Spleen (tissue), 11 donors: Measurements from ENCODE around the gene A4GALT. TPM values are rescaled to one million over a fixed set of nuclear protein-coding genes. Genes with fewer than 3 reads are reported as not detected.
"Not testable (repeated sequence)": the region's sequence is repeated elsewhere in the genome, so short reads cannot be mapped to it uniquely, and the experiment has no call there.

Experiments
- DNase-seq: peaks from one replicate; pipeline ENCODE4 v3.0.0-alpha.2; 2020
- H3K27ac ChIP-seq, 8 donors: fragments of 200-600 bp; sonication (generic) in 7 of 8; 1 replicate in 4 of 8; 2 replicates in 4 of 8; pipeline versions ENCODE4 v1.5.0 to v1.8.0; 2016 to 2021; ENCODE audit warnings: inconsistent platforms in 4 of 8, mild to moderate bottlenecking in 4 of 8, moderate library complexity in 1 of 8
- H3K27me3 ChIP-seq, 7 donors: fragments of 200-600 bp; sonication (generic) in 6 of 7; replicated peaks in 1 of 7; 1 replicate in 4 of 7; 2 replicates in 3 of 7; pipeline versions ENCODE4 v1.5.0 to v1.8.0; 2016 to 2021; ENCODE audit warnings: inconsistent platforms in 3 of 7, mild to moderate bottlenecking in 1 of 7
- H3K36me3 ChIP-seq, 6 donors: fragments of 200-600 bp; sonication (generic) in 5 of 6; 1 replicate in 4 of 6; 2 replicates in 2 of 6; pipeline versions ENCODE4 v1.5.0 to v1.8.0; 2016 to 2021; ENCODE audit warnings: inconsistent platforms in 2 of 6
- H3K4me1 ChIP-seq, 6 donors: fragments of 200-600 bp; sonication (generic) in 5 of 6; 1 replicate in 3 of 6; 2 replicates in 3 of 6; pipeline versions ENCODE4 v1.5.0 to v1.8.0; 2016 to 2021; ENCODE audit warnings: inconsistent platforms in 3 of 6
- H3K4me3 ChIP-seq, 8 donors: fragments of 200-600 bp; sonication (generic) in 7 of 8; 1 replicate in 4 of 8; 2 replicates in 4 of 8; pipeline versions ENCODE4 v1.5.0 to v1.8.0; 2016 to 2021; ENCODE audit warnings: inconsistent platforms in 4 of 8, mild to moderate bottlenecking in 4 of 8, moderate library complexity in 2 of 8
- H3K9me3 ChIP-seq, 8 donors: fragments of 200-600 bp; sonication (generic) in 7 of 8; 1 replicate in 4 of 8; 2 replicates in 4 of 8; pipeline versions ENCODE4 v1.5.0 to v1.8.0; 2016 to 2021; ENCODE audit warnings: inconsistent platforms in 4 of 8
- CTCF ChIP-seq, 11 experiments: fragments of 200-600 bp in 7 of 11; fragments of 450-650 bp in 4 of 11; sonication (generic) in 4 of 11; IDR thresholded peaks in 8 of 11; conservative IDR thresholded peaks in 3 of 11; 1 replicate in 7 of 11; 2 replicates in 4 of 11; pipeline versions ENCODE4 v1.4.0 to v1.8.0; 2016 to 2021; ENCODE audit warnings: antibody characterized with exemption in 11 of 11, inconsistent platforms in 4 of 11, mild to moderate bottlenecking in 1 of 11
- POLR2A ChIP-seq, 3 donors: fragments of 450-650 bp; IDR thresholded peaks; one replicate each; pipeline ENCODE4 v1.5.1; 2017; ENCODE audit warnings: antibody characterized with exemption in 3 of 3, mild to moderate bottlenecking in 1 of 3
- POLR2AphosphoS5 ChIP-seq, 3 donors: sonication (generic); formaldehyde crosslinking; IDR thresholded peaks; one replicate each; pipeline ENCODE4 v1.5.1; 2017; ENCODE audit warnings: antibody characterized with exemption in 3 of 3
- WGBS, 5 donors: extraction: QIAGEN DNeasy Blood & Tissue Kit in 3 of 5; methylation state at CpG; one replicate each; pipeline versions ENCODE4 v1.1.5 to v1.1.7; 2013 to 2018; 5-methylcytosine and 5-hydroxymethylcytosine counted together
- intact Hi-C: fragments of 100-400 bp; cut with DNase I; formaldehyde crosslinking; loops from one replicate; pipeline ENCODE4 v1.15.0; 2023; ENCODE audit warnings: low total_unique reads
- polyA plus RNA-seq, 3 donors: library from polyadenylated mRNA; stranded (reverse); fragments of 200-250 nt; gene quantifications; one replicate each; pipeline ENCODE4 v1.2.1, GENCODE V29; 2013
- total RNA-seq, 7 donors: library from RNA; depleted of rRNA in 3 of 7; stranded (reverse); fragments of >200 nt in 3 of 7; fragmentation: NEBNext Ultra II Directional in 4 of 7; extraction: Animal tissue kit (Norgen Biotek cat#: 25700) in 4 of 7; gene quantifications; one replicate each; pipeline versions ENCODE4 v1.1.0 to v1.2.1, GENCODE V29; 2016 to 2021
- donor health status: healthy with polysubstance abuse.
- donor health status: DM: no; HTN: no; CAD: no; lungs with moderate emphysema.
- donor health status: DM: no; HTN: no; CAD: no.
- donor health status: Bipolar disorder and iron deficiency.
- donor health status: healthy.
- donor health status: DM: no; HTN: no; CAD: no.
- donor health status: DM: yes; HTN: yes; CAD: no.

Gene A4GALT
- total and polyA plus RNA-seq, 10 donors = 7.3 to 45.2 (median 20.8) TPM

GRCh38 chr22:42752912-42753311, 32.2 kb upstream of the A4GALT start:
- intact Hi-C loops = no loop called here
- WGBS, 5 donors = 61 to 86% (median 76%) methylated on average over 7 of the region's 7 CpGs
- peak overlapping the region in 7 of 8 donors; percentile 19 to 76 (median 68) for H3K27ac ChIP-seq

GRCh38 chr22:42752230-42752746, 31.6 kb upstream of the A4GALT start:
- intact Hi-C loops = no loop called here
- Histone ChIP-seq H3K27ac (peak overlapping the region; percentile 29 to 76 (median 66)), H3K36me3 (no peaks in the 10 kb centered on the region), H3K4me1 (peaks cover 11 to 59% (median 25%) of the 10 kb centered on the region in 6 donors), H3K27me3 (peaks cover 0 to 6% (median 0%) of the 10 kb centered on the region in 7 donors), H3K4me3 (no peak overlapping the region), H3K9me3 (no peaks in the 10 kb centered on the region)
- TF ChIP-seq CTCF (IDR thresholded peaks at IDR 0.05 in 8 of 11, conservative IDR thresholded peaks at IDR 0.05 in 3 of 11) (no peak), POLR2AphosphoS5 (IDR thresholded peaks at IDR 0.05) (no peak), POLR2A (IDR thresholded peaks at IDR 0.05) (no peak)
- DNase-seq = no peak
- 40 to 50% (median 45%) methylated on average over 11 to 12 of the region's 12 CpGs for WGBS, 5 donors

More at GRCh38 chr22:42752912-42753311, 32.2 kb upstream of the A4GALT start:
- DNase-seq = no peak
- H3K4me3 ChIP-seq = no peak overlapping the region
- peaks cover 0 to 6% (median 0%) of the 10 kb centered on the region in 7 donors for H3K27me3 ChIP-seq
- peaks cover 9 to 52% (median 22%) of the 10 kb centered on the region in 6 donors for H3K4me1 ChIP-seq
- TF ChIP-seq POLR2AphosphoS5 (IDR thresholded peaks at IDR 0.05) (no peak), POLR2A (IDR thresholded peaks at IDR 0.05) (no peak), CTCF (IDR thresholded peaks at IDR 0.05 in 8 of 11, conservative IDR thresholded peaks at IDR 0.05 in 3 of 11) (no peak)
- no peaks in the 10 kb centered on the region for H3K36me3 ChIP-seq
- H3K9me3 ChIP-seq = no peaks in the 10 kb centered on the region

GRCh38 chr22:42750421-42750820, 29.8 kb upstream of the A4GALT start:
- H3K36me3 ChIP-seq, H3K9me3 ChIP-seq, intact Hi-C loops, DNase-seq, H3K27me3 ChIP-seq, H3K4me3 ChIP-seq, H3K27ac ChIP-seq: not testable (repeated sequence)
- peaks cover 11 to 75% (median 30%) of the 10 kb centered on the region in 6 donors for H3K4me1 ChIP-seq
- WGBS, 5 donors = 85 to 92% (median 86%) methylated on average over 5 to 26 of the region's 28 CpGs

- 61 to 78% (median 68%) methylated on average over 14 of the region's 14 CpGs for WGBS, 5 donors
- intact Hi-C loops = no loop called here
- Histone ChIP-seq H3K4me1 (peaks cover 10 to 85% (median 40%) of the 10 kb centered on the region in 6 donors), H3K9me3 (no peaks in the 10 kb centered on the region), H3K27me3 (peaks cover 0 to 16% (median 0%) of the 10 kb centered on the region in 7 donors), H3K4me3 (no peak overlapping the region), H3K36me3 (no peaks in the 10 kb centered on the region), H3K27ac (peak overlapping the region in 5 of 8 donors; percentile 17 to 67 (median 27))
- TF ChIP-seq POLR2A (IDR thresholded peaks at IDR 0.05) (no peak), CTCF (IDR thresholded peaks at IDR 0.05 in 8 of 11, conservative IDR thresholded peaks at IDR 0.05 in 3 of 11) (no peak), POLR2AphosphoS5 (IDR thresholded peaks at IDR 0.05) (peak in 1 of 3 donors; percentile 21)
- DNase-seq = no peak
Observed at GRCh38 chr22:42747701-42748513, 27.2 kb upstream of the A4GALT start.
